HG02943 (cell line): Measurements from ENCODE around the gene CARNS1.
"Not testable (repeated sequence)": the region's sequence is repeated elsewhere in the genome, so short reads cannot be mapped to it uniquely, and the experiment has no call there.

ENCODE experiments used
- ATAC-seq: cut with Tn5 transposase; IDR thresholded peaks from one replicate; pipeline ENCODE4 v1.9.1; 2021; ENCODE audit warnings: mild to moderate bottlenecking, low read depth, moderate library complexity; ENCODE audit not compliant: unreplicated experiment

Gene CARNS1

DNA sequence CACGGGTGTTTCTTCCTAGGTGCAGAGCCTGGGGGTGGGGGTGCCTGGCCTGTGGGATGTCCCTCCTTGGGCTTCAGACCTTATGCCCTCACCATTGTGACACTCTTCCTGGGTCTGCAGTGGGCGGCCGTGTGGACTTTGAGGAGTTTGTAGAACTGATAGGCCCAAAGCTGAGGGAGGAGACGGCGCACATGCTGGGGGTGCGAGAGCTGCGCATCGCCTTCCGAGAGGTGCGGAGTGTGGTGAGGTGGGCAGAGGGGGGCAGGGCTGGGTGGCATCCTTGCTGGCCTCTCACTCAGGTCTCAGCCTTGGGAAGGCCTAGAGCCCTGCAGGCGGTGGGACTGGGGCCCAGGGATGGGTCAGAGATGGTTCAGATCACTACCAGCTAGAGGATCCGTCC is 42.0 kb downstream of the CARNS1 start:
- ATAC-seq = no peak

DNA sequence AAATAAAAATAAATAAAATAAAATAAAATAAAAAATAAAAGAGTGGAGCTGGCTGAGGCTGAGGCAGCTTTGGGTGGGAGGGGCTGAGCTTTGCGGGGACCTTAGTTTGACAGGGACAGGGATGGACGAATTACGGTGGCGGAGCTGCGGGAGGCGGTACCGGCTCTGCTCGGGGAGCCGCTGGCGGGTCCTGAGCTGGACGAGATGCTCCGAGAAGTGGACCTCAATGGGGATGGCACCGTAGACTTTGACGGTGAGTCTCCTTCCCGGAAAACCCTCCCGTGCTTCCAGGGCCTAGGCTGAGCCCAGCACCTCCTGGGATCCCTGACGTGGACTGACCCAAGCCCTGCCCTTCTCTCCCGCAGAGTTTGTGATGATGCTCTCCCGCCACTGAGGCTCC is 42.8 kb downstream of the CARNS1 start:
- ATAC-seq = no peak

DNA sequence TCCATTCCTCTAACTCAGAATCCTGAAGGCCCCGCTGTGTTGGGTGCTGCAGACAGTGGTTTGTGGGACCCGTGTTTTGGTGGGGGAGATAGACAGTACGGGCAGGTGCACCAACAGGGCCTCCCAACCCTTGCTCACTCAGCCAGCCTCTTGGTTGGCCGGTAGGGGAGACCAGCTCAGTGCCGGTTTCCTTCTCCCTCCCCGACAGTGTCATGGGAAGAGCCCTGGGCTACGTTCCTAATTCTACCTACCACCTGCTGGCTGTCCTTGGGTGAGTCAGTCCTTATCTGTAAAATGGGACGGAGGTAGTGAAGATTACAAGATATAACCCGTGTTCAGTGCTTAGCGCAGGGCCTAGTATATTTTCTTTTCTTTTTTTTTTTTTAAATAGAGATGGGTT is 47.7 kb downstream of the CARNS1 start:
- no peak for ATAC-seq

DNA sequence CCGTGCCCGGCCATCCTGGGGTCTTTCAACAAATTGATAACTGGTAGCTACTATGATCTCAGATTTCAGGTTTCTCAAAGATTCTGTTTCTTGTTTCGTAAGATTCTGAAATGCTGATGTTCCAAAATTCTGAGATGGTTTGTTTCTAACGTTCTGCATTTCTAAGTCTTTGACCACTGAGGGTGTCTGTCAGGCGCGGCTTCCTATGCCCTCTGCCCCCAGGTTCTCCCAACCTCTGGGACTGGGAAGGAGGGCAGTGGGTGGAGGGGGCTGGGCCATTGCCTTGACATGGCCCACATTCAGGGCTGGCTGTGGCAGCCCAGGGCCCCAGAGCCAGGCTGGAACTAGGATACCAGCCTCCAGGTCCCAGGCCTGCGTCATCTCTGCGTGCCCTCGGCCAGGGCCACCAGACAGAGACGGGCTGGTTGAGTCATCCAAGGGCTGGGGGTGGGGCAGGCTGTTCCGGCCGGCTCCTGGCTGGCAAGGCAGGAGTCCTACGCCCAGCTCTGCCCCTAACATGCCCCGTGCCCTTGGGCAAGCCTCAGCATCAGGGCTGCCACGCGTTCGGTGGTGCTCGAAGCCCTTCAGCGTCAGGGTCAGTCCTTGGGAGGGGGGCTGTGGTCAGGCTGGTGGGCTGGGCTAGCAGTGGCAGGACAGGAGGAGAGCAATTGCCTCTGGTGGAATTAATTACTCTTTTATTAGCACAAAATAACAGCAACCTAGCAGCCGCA is 48.4 kb downstream of the CARNS1 start:
- no peak for ATAC-seq

DNA sequence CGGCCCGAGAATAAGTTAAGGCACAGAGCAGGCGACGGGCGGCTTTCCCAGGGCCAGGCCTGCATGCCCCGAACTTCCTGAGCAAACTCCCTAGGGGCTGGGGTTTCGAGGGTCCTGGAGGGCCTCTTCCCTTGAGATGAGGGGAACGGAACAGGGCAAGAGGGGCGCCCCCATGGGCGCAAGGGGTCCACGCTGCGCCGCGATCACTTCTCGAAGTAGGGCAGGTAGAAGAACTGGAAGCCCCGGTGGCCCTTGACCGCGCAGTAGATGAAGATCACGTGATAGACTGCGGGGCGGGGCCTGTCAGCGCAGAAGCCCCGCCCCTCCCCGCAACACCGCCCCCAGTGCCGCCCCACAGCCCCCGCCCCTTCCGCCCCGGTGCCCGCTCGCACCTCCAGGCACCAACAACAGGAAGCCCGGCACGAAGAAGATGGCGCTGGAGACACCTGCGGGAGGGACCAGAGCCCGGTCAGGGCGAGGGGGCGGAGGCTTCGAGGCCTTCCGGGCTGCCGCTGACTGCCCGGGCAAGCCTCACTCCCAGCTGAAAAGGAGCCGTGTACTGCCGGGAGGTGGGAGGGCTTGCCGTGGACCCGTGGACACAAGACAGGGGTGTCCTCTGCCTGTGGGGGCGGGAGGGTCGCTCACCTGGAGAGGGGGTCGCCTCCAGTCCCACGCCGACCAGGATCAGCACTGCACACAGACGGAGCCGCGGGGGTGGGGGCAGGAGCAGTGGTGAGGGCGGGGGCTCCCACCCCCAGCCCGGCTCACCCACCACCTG is 49.1 kb downstream of the CARNS1 start:
- ATAC-seq = peak; percentile 40

DNA sequence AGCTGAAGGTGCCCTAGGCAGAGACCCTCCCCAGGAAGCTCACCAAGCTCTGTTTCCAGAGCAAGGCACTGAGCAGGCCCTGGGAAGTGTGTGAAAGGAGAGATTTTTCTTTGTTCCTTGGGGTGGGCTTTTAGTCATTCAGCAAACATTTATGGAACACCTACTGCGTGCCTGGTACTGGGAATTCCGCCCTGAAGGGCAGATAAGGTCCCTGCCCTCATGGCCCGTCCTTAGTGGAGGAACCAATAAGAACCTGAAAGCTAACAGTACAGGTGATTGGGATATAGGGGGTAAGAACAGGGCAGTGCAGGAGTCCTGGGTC is 49.7 kb downstream of the CARNS1 start:
- no peak for ATAC-seq

DNA sequence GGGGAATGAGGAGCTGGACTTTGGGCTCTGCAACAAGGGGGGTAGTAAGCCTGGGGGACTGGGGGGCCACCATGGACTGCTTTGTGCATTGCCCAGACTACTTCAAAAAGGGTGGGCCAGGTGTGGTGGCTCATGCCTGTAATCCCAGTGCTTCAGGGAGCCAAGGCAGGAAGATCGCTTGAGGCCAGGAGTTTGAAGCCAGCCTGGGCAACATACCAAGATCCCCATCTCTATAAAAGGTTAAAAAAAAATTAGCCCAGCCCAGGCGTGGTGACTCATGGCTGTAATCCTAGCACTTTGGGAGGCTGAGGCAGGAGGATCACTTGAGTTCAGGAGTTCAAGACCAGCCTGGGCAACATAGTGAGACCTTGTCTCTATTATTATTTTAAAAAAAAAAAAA is 50.1 kb downstream of the CARNS1 start:
- not testable (repeated sequence) for ATAC-seq

DNA sequence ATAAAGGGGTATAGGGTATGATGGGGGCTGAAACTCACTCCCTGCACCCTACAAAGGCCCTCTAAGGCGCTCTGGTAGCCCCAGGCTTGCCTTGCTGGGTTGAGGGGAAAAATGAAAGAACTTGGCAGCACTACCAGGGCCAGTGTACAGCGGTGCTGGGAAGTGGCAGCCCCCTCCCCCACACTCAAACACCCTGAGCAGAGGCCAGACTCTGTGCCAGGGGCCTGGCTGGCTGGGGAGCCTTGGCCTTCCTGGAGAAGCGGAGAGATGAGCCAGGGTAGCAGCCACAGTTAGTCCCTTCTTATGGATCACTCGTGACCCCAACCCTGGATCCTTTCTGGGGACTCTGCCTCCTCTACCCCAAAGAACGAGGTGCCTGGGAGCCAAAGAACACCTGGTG is 50.9 kb downstream of the CARNS1 start:
- ATAC-seq = no peak

DNA sequence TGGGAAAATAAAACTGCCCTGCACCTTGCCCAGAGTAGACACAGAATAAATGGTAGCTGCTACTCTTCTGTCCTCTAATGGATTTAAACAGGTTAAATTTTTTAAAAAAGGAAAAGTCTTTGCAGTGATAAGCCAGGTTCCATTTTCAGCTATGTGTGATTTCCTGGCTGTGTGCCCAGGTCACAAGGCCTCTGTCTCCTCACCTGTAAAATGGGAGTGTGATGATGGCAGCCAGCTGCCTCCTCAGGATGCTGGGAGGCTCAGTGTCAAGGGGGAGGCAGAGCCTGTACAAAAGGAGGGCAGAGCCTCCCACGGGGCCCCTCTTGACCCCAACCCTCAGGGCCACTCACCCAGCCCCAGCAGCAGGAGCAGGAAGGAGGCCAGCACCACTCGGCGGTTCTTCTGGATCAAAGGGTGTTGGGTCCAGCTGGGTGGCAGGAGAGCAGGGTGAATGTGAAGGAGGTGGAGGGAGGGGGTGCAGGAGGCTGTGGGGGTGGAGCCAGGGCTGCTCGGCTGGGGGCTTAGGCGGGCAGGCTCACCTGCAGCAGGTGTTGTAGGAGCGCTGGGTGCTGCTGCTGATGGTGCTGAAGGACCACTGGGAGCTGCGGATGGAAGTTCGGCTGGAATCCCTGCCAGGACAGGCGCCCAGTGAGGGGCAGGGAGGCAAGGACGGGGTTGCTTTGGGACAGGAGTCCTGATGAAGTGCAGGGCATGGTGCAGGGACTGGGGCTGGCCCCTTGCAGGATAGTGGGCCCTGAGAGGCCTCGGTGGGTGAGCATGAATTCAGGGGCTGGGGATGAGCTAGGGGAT is 51.7 kb downstream of the CARNS1 start:
- ATAC-seq = no peak

DNA sequence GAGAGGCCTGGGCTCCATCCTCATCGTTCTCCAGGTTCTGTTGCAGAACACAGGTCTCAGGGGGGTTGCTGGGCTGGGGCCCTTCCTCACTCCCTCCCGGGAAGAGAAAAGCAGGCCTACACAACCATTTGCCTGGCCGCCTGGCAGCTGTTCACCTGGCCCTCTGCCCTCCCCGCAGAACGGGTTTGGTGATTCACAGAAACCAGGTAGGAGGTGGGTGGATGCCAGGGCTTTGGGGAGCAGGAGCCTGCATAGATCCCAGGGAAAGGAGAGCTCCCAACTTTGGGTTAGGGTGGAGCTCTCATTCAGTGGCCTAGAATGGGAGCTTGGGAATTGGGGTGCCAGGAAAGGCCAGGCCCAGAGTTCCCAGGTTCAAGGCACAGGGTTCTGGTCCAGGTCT is 52.6 kb downstream of the CARNS1 start:
- ATAC-seq = no peak

DNA sequence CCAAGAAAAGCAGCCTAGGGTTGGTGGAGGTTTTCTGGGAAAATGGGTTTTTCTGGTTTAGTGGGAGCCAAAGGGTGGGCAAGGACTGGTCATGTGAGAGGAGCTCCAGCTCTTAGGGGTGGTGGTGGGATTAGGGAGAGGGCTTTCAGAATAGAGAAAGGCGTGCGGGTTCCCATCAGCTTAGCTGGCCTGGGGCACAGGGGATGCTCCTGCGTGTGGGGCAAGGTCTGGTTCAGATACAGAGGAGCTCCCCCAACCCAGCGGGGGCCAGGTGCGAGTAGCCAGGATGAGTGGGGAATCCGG is 52.9 kb downstream of the CARNS1 start:
- ATAC-seq = no peak

DNA sequence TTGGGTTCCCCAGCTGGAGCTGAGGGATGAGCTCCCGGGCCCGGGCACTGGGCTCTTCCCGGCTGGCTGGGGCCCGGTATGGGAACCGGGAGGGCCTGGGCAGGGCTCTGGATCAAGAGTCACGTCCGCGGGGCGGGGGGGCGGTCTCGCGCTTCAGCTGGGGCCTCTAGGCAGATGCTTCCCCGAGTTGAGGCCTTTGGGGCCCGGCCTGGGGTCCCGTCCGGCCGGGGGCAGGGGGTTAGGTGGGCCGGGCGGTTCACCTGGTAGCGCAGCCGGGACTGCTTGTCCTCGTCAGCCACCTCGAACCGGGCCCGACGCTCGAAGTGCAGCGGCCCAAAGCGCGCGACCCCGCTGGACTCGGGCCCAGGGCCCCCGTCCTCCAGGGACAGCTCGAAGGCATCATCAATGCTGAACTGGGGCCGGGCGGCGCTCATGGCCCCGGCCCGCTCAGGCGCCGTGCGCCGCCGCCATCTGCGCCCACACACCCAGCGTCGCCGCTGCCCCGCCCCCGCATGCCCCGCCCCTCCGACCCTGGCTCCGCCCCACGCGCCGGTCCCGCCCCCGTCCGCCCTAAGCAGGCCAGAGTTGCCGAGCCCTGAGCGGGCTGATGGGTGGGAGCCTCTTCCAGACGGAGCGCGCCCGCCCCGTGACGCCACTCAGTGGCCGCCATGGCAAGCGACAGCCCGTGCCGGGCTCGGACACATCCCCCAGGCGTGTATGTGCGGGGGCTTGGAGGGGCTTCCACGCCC is 53.5 kb downstream of the CARNS1 start, which contains the start of gene TMEM134:
Gene TMEM134 (minus strand): TSS at position 493 of the 749 bp plus-strand sequence. CDS start 59 bp downstream, at position 434.
- peak; percentile 49 for ATAC-seq

DNA sequence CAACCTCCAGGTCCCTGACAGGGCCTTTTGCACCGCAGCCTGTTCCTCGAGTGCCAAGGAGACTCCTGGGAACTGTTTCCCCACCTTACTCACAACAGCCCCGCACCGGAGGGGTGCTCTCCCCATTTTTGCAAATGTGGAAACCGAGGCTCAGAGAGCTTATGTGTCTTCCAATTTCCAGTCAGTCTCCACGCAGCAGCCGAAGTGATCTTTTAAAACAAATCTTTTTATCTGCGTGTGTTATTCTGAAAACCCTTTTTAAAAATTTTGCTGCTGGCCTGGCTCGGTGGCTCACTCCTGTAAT is 54.0 kb downstream of the CARNS1 start:
- no peak for ATAC-seq

DNA sequence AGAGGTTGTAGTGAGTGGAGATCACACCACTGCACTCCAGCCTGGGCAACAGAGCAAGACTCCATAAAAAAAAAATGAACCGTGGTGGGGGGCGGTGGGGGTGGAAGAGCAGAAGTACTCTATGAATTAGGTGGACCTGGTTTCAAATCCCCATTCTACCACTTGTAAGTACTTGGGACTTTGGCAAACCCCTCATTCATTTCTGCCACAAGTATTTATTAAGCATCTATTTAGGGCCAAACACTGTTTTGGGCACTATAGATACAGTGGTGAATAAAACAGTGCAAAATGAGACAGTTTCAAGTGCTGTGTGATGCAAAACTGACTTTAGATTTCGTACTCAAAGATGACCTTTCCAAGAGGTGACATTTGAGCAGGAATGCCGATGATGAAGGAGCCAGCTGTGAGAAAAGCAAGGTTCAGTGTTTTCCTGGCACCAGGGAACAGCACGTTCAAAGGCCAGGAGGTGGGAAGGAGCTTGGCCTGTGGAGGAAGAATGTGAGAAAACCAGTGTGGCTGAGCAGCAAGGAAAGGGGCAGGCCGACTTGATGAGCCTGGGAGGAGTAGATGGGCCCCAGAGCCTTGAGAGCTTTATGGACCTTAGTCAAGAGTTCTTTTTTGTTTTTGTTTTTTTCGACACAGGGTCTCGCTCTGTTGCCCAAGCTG is 55.0 kb downstream of the CARNS1 start:
- ATAC-seq = no peak

DNA sequence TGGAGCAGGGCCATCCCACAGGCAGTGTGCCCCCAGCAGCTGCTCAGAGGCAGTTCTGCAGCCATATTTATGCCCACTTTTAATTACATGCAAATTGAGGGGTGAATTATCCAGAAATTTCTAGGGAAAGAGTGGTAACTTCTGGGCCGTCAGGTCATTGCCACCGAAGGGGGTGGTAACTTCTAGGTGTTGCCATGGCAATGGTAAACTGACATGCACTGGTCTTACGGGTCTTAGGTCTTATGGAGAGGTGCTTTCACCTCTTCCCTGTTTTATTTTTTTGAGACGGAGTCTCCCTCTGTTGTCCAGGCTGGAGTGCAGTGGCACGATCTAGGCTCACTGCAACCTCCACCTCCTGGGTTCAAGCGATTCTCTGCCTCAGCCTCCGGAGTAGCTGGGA is 57.4 kb downstream of the CARNS1 start:
- no peak for ATAC-seq
